SK-N-MC (cell line): Measurements from ENCODE around the gene MBD2.

Source experiments
- EZH2 ChIP-seq: fragments of 200-600 bp; sonication (generic); IDR thresholded peaks from one replicate; pipeline ENCODE4 v1.6.1; 2017; ENCODE audit warnings: antibody characterized with exemption
- POLR2AphosphoS5 ChIP-seq: IDR thresholded peaks from 2 replicates; pipeline ENCODE4 v1.6.1; 2012; ENCODE audit warnings: mild to moderate bottlenecking, low read depth, low read length, borderline replicate concordance

- TF ChIP-seq EZH2 = no peak
- no peak for TF ChIP-seq POLR2AphosphoS5
Observed at GRCh38 chr18:54203914-54204313, 20.6 kb downstream of the MBD2 start.
